ENCODE data around the gene PIGU.

The PIGU gene

GRCh38 chr20:34575756-34576155 lies 101.1 kb downstream of the PIGU start:
- H3K4me3 ChIP-seq (ENCODE audit: low read depth, low read length), result no peak overlapping the region
- DNase-seq (ENCODE audit: low read depth), result no peak
- TF ChIP-seq, protein P1, sequence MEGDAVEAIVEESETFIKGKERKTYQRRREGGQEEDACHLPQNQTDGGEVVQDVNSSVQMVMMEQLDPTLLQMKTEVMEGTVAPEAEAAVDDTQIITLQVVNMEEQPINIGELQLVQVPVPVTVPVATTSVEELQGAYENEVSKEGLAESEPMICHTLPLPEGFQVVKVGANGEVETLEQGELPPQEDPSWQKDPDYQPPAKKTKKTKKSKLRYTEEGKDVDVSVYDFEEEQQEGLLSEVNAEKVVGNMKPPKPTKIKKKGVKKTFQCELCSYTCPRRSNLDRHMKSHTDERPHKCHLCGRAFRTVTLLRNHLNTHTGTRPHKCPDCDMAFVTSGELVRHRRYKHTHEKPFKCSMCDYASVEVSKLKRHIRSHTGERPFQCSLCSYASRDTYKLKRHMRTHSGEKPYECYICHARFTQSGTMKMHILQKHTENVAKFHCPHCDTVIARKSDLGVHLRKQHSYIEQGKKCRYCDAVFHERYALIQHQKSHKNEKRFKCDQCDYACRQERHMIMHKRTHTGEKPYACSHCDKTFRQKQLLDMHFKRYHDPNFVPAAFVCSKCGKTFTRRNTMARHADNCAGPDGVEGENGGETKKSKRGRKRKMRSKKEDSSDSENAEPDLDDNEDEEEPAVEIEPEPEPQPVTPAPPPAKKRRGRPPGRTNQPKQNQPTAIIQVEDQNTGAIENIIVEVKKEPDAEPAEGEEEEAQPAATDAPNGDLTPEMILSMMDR (conservative IDR thresholded peaks at IDR 0.05; ENCODE audit: low read depth, low read length), result no peak

GRCh38 chr20:34575271-34575670 lies 101.6 kb downstream of the PIGU start:
- TF ChIP-seq, protein P1 (conservative IDR thresholded peaks at IDR 0.05; ENCODE audit: low read depth, low read length), result no peak
- H3K4me3 ChIP-seq (ENCODE audit: low read depth, low read length), result no peak overlapping the region
- DNase-seq (ENCODE audit: low read depth), result no peak

DNA sequence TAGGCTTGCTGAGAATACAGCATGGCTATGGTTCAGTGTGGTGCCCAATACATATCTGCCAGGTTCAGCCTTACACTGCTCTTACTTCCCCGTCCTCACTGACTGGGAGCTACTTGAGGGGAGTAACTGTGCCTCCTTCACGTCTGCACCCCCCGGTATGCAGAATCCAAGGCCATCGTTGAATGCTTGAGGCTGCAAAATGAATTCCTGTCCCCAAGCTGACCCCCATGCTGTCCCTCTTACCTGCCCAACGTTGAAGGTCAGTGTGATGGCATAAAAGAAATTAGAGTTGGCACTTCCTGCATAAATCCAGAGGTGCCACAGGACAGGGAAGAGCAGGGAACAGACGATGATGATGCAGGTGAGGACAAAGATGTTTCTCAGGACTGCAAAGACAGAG lies 102.0 kb downstream of the PIGU start:
- no peak for DNase-seq (ENCODE audit: low read depth)
- TF ChIP-seq, protein P1 (conservative IDR thresholded peaks at IDR 0.05; ENCODE audit: low read depth, low read length), result no peak
- H3K4me3 ChIP-seq (ENCODE audit: low read depth, low read length), result no peak overlapping the region

GRCh38 chr20:34574426-34574825 lies 102.5 kb downstream of the PIGU start:
- TF ChIP-seq, protein P1 (conservative IDR thresholded peaks at IDR 0.05; ENCODE audit: low read depth, low read length), result no peak
- no peak overlapping the region for H3K4me3 ChIP-seq (ENCODE audit: low read depth, low read length)
- no peak for DNase-seq (ENCODE audit: low read depth)

DNA sequence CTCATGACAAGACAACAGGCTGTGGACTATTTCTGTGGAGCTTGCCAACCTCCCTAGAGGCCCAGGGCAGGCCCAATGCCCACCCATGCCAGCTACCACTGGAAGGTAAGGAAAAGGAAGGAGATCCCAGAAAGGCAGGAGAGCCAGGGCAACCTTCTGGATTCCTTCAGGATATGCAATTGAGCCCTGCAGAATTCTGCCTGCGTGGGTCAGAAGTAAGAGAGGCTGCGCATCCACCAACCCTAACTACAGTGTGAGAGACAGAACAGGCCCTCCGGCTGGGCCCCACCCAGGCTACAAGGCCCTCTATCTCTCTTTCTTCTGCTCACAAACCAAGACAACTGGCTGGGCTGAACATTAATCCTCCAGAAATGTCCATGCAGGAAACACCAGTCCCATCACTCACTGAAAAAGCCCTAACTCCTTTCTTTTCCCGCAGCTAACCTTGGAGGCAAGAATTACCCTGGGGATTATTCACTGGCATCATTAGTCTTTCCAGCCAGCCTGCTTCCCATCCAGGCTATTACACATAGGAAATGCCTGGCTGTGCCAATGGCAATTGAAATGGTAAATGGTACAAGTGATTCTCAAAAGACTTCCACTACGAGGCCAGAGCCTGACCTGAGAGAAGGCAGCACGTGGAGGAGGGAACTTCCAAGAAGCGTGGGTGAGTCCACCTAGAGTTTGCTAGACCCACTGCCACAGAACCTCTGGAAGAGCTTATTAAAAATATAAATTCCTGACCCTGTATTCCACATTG lies 103.2 kb downstream of the PIGU start:
- DNase-seq (ENCODE audit: low read depth), result no peak
- no peak overlapping the region for H3K4me3 ChIP-seq (ENCODE audit: low read depth, low read length)
- TF ChIP-seq, protein P1 (conservative IDR thresholded peaks at IDR 0.05; ENCODE audit: low read depth, low read length), result no peak

- DNase-seq (ENCODE audit: low read depth), result no peak
- H3K4me3 ChIP-seq (ENCODE audit: low read depth, low read length), result no peak overlapping the region
- TF ChIP-seq, protein P1 (conservative IDR thresholded peaks at IDR 0.05; ENCODE audit: low read depth, low read length), result no peak
Observed at GRCh38 chr20:34571753-34572152, 105.1 kb downstream of the PIGU start.

GRCh38 chr20:34570859-34571306 lies 106.0 kb downstream of the PIGU start:
- DNase-seq (ENCODE audit: low read depth), result peak; percentile 84
- H3K4me3 ChIP-seq (ENCODE audit: low read depth, low read length), result no peak overlapping the region
- TF ChIP-seq, protein P1 (conservative IDR thresholded peaks at IDR 0.05; ENCODE audit: low read depth, low read length), result no peak

All from choroid plexus epithelial cell (primary cell).